HepG2 (cell line): Measurements from ENCODE around the gene ABHD18. TPM values are rescaled to one million over a fixed set of nuclear protein-coding genes. Genes with fewer than 3 reads are reported as not detected.

Experiments used
- AFF4 ChIP-seq: sonication (generic); formaldehyde crosslinking; IDR thresholded peaks from 2 replicates; pipeline ENCODE4 v1.4.0; 2020; ENCODE audit warnings: missing genetic modification reagents
- IKZF4 ChIP-seq: sonication (generic); formaldehyde crosslinking; IDR thresholded peaks from 2 replicates; pipeline ENCODE4 v1.5.1; 2020; ENCODE audit warnings: borderline replicate concordance, mild to moderate bottlenecking, low read depth, missing genetic modification reagents; ENCODE audit errors: not compliant biosample characterization
- JUN ChIP-seq: sonication (generic); formaldehyde crosslinking; IDR thresholded peaks from 2 replicates; pipeline ENCODE4 v1.4.0; 2020; ENCODE audit warnings: mild to moderate bottlenecking, missing genetic modification reagents
- RARG ChIP-seq: sonication (generic); formaldehyde crosslinking; IDR thresholded peaks from 2 replicates; pipeline ENCODE4 v1.4.0; 2020; ENCODE audit warnings: low read depth, mild to moderate bottlenecking, missing genetic modification reagents
- SIN3B ChIP-seq: fragments of 150-350 bp; IDR thresholded peaks from 2 replicates; pipeline ENCODE4 v1.6.1; 2014; ENCODE audit warnings: low read length
- ZBED4 ChIP-seq: sonication (generic); formaldehyde crosslinking; IDR thresholded peaks from 2 replicates; pipeline ENCODE4 v1.4.0; 2020; ENCODE audit warnings: missing genetic modification reagents, borderline replicate concordance
- ZKSCAN5 ChIP-seq: sonication (generic); formaldehyde crosslinking; IDR thresholded peaks from 2 replicates; pipeline ENCODE4 v1.5.1; 2020; ENCODE audit warnings: mild to moderate bottlenecking, missing genetic modification reagents
- ZNF232 ChIP-seq: sonication (generic); formaldehyde crosslinking; IDR thresholded peaks from 2 replicates; pipeline ENCODE4 v1.4.0; 2020; ENCODE audit warnings: missing genetic modification reagents, borderline replicate concordance
- ZNF75D ChIP-seq: sonication (generic); formaldehyde crosslinking; IDR thresholded peaks from 2 replicates; pipeline ENCODE4 v1.8.1; 2023; ENCODE audit warnings: missing genetic modification reagents, mild to moderate bottlenecking, borderline replicate concordance
- polyA plus RNA-seq, 8 experiments: library from polyadenylated mRNA; depleted of rRNA in 3 of 8; stranded (reverse) in 7 of 8; unstranded in 1 of 8; fragments of >200 nt; fragmentation: Illumina TruSeq in 4 of 8; extraction: Trizol in 4 of 8; gene quantifications; 2 replicates each; pipeline versions ENCODE4 v1.2.1 to v1.2.3, GENCODE V29; 2011 to 2016; ENCODE audit warnings: low read depth in 4 of 8, missing spikeins in 1 of 8, mixed read lengths in 1 of 8; ENCODE audit not compliant: insufficient read depth in 1 of 8
- total RNA-seq, 5 experiments: library from RNA; depleted of rRNA; stranded (reverse); fragments of >200 nt; fragmentation: Illumina TruSeq; extraction: Trizol; gene quantifications; 2 replicates each; pipeline ENCODE4 v1.2.3, GENCODE V29; 2016; ENCODE audit warnings: low read depth in 1 of 5
- TF ChIP-seq, protein P1 (sequence below): IDR thresholded peaks from 2 replicates; pipeline ENCODE4 v1.6.1; 2012; ENCODE audit warnings: low read length, improper control_type of control experiment
- TF ChIP-seq, protein P2 (sequence below): sonication (generic); formaldehyde crosslinking; conservative IDR thresholded peaks from 2 replicates; pipeline ENCODE4 v1.4.0; 2020; ENCODE audit warnings: missing genetic modification reagents
- TF ChIP-seq, protein P3 (sequence below): sonication (generic); formaldehyde crosslinking; IDR thresholded peaks from 2 replicates; pipeline ENCODE4 v1.5.0; 2020; ENCODE audit warnings: missing genetic modification reagents

The ABHD18 gene
- total and polyA plus RNA-seq, 2 of the 13 experiments (the other 11 are each of a cell fraction or from before 2014, with no cell fraction given), result 5.5 to 16.3 TPM

GRCh38 chr4:128060699-128061565 lies 95.7 kb downstream of the ABHD18 start, which contains the start of gene LARP1B (continued):
- TF ChIP-seq, protein P1, sequence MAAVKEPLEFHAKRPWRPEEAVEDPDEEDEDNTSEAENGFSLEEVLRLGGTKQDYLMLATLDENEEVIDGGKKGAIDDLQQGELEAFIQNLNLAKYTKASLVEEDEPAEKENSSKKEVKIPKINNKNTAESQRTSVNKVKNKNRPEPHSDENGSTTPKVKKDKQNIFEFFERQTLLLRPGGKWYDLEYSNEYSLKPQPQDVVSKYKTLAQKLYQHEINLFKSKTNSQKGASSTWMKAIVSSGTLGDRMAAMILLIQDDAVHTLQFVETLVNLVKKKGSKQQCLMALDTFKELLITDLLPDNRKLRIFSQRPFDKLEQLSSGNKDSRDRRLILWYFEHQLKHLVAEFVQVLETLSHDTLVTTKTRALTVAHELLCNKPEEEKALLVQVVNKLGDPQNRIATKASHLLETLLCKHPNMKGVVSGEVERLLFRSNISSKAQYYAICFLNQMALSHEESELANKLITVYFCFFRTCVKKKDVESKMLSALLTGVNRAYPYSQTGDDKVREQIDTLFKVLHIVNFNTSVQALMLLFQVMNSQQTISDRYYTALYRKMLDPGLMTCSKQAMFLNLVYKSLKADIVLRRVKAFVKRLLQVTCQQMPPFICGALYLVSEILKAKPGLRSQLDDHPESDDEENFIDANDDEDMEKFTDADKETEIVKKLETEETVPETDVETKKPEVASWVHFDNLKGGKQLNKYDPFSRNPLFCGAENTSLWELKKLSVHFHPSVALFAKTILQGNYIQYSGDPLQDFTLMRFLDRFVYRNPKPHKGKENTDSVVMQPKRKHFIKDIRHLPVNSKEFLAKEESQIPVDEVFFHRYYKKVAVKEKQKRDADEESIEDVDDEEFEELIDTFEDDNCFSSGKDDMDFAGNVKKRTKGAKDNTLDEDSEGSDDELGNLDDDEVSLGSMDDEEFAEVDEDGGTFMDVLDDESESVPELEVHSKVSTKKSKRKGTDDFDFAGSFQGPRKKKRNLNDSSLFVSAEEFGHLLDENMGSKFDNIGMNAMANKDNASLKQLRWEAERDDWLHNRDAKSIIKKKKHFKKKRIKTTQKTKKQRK, result no peak
- TF ChIP-seq ZBED4 (CRISPR knock-in tag) (peak; percentile 49; the same call in 1 of the 2 replicates), ZKSCAN5 (CRISPR knock-in tag) (no peak), ZNF232 (CRISPR knock-in tag) (no peak; the same call in 1 of the 2 replicates), JUN (CRISPR knock-in tag) (peak; percentile 74), ZNF75D (no peak), RARG (CRISPR knock-in tag) (no peak; the same call in 1 of the 2 replicates), AFF4 (no peak), SIN3B (no peak), IKZF4 (CRISPR knock-in tag) (no peak)
- TF ChIP-seq, protein P2, sequence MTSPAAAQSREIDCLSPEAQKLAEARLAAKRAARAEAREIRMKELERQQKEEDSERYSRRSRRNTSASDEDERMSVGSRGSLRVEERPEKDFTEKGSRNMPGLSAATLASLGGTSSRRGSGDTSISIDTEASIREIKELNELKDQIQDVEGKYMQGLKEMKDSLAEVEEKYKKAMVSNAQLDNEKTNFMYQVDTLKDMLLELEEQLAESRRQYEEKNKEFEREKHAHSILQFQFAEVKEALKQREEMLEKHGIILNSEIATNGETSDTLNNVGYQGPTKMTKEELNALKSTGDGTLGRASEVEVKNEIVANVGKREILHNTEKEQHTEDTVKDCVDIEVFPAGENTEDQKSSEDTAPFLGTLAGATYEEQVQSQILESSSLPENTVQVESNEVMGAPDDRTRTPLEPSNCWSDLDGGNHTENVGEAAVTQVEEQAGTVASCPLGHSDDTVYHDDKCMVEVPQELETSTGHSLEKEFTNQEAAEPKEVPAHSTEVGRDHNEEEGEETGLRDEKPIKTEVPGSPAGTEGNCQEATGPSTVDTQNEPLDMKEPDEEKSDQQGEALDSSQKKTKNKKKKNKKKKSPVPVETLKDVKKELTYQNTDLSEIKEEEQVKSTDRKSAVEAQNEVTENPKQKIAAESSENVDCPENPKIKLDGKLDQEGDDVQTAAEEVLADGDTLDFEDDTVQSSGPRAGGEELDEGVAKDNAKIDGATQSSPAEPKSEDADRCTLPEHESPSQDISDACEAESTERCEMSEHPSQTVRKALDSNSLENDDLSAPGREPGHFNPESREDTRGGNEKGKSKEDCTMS, result no peak
- TF ChIP-seq, protein P3, sequence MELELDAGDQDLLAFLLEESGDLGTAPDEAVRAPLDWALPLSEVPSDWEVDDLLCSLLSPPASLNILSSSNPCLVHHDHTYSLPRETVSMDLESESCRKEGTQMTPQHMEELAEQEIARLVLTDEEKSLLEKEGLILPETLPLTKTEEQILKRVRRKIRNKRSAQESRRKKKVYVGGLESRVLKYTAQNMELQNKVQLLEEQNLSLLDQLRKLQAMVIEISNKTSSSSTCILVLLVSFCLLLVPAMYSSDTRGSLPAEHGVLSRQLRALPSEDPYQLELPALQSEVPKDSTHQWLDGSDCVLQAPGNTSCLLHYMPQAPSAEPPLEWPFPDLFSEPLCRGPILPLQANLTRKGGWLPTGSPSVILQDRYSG (CRISPR knock-in tag), result peak; percentile 83
